CD14-positive monocyte (primary cell): Measurements from ENCODE around the gene MX2. TPM values are rescaled to one million over a fixed set of nuclear protein-coding genes. Genes with fewer than 3 reads are reported as not detected.
"Not testable (repeated sequence)": the region's sequence is repeated elsewhere in the genome, so short reads cannot be mapped to it uniquely, and the experiment has no call there.

Source experiments
- DNase-seq, 3 donors: peaks; one replicate each; pipeline ENCODE4 v3.0.0-alpha.2; 2011 to 2022
- H2AFZ ChIP-seq: 2 replicates; pipeline ENCODE4 v1.6.0; 2012; ENCODE audit warnings: mild to moderate bottlenecking, low read depth, low read length, inconsistent platforms; ENCODE audit not compliant: insufficient read depth, poor library complexity, severe bottlenecking
- H3K27ac ChIP-seq, 2 donors: 1 replicate in 1 of 2; 2 replicates in 1 of 2; pipeline ENCODE4 v1.5.1; 2012 to 2013; ENCODE audit warnings: low read length in 2 of 2, control low read depth in 1 of 2, inconsistent platforms in 1 of 2, low read depth in 1 of 2, mild to moderate bottlenecking in 1 of 2
- H3K27me3 ChIP-seq, 2 donors: one replicate each; pipeline versions ENCODE4 v1.6.0 to v1.6.1; 2011 to 2013; ENCODE audit warnings: low read length in 2 of 2; ENCODE audit not compliant: control insufficient read depth in 2 of 2, insufficient read depth in 2 of 2
- H3K36me3 ChIP-seq, 2 donors: replicated peaks in 1 of 2; 1 replicate in 1 of 2; 2 replicates in 1 of 2; pipeline versions ENCODE4 v1.5.1 to v1.6.1; 2012 to 2013; ENCODE audit warnings: low read length in 2 of 2, control low read depth in 1 of 2, inconsistent platforms in 1 of 2, mild to moderate bottlenecking in 1 of 2; ENCODE audit not compliant: insufficient read depth in 2 of 2, control insufficient read depth in 1 of 2
- H3K4me1 ChIP-seq, 2 donors: 1 replicate in 1 of 2; 2 replicates in 1 of 2; pipeline versions ENCODE4 v1.5.1 to v1.6.1; 2012 to 2013; ENCODE audit warnings: low read length in 2 of 2, control low read depth in 1 of 2, inconsistent platforms in 1 of 2, mild to moderate bottlenecking in 1 of 2, moderate library complexity in 1 of 2; ENCODE audit not compliant: insufficient read depth in 2 of 2, control insufficient read depth in 1 of 2
- H3K4me2 ChIP-seq: replicated peaks from 2 replicates; pipeline ENCODE3; 2012; ENCODE audit warnings: low read length, moderate library complexity, mild to moderate bottlenecking; ENCODE audit not compliant: poor library complexity, severe bottlenecking; ENCODE audit errors: extremely low read depth
- H3K4me3 ChIP-seq, 3 experiments: fragments of 200-600 bp in 1 of 3; sonication (generic) in 1 of 3; replicated peaks in 1 of 3; 1 replicate in 2 of 3; 2 replicates in 1 of 3; pipeline ENCODE4 v1.5.1; 2011 to 2013; ENCODE audit warnings: low read length in 3 of 3, mild to moderate bottlenecking in 3 of 3, control low read depth in 2 of 3, low read depth in 2 of 3, inconsistent platforms in 1 of 3, moderate library complexity in 1 of 3
- H3K79me2 ChIP-seq: 2 replicates; pipeline ENCODE4 v1.6.0; 2012; ENCODE audit warnings: mild to moderate bottlenecking, control low read depth, inconsistent platforms, low read length, moderate library complexity; ENCODE audit not compliant: insufficient read depth
- H3K9ac ChIP-seq: 2 replicates; pipeline ENCODE4 v1.6.0; 2017; ENCODE audit warnings: low read length, mild to moderate bottlenecking; ENCODE audit not compliant: insufficient read depth, poor library complexity, severe bottlenecking
- H3K9me3 ChIP-seq, 2 donors: replicated peaks in 1 of 2; 1 replicate in 1 of 2; 2 replicates in 1 of 2; pipeline versions ENCODE4 v1.5.1 to v1.6.1; 2012 to 2013; ENCODE audit warnings: low read length in 2 of 2, control low read depth in 1 of 2; ENCODE audit not compliant: control insufficient read depth in 1 of 2, insufficient read depth in 1 of 2
- H4K20me1 ChIP-seq: 2 replicates; pipeline ENCODE4 v1.6.0; 2012; ENCODE audit warnings: mild to moderate bottlenecking, low read length, control low read depth, moderate library complexity; ENCODE audit not compliant: insufficient read depth
- H3K27ac Mint-ChIP-seq, 7 donors: one replicate each; pipeline ENCODE4 v1.8.0; 2020; ENCODE audit warnings: mild to moderate bottlenecking in 7 of 7, mixed read lengths in 7 of 7, moderate library complexity in 6 of 7, inconsistent platforms in 2 of 7
- H3K27me3 Mint-ChIP-seq, 3 donors: one replicate each; pipeline ENCODE4 v1.8.0; 2021 to 2022; ENCODE audit warnings: low read depth in 3 of 3, mild to moderate bottlenecking in 3 of 3, mixed read lengths in 3 of 3, moderate library complexity in 3 of 3, inconsistent platforms in 1 of 3
- H3K36me3 Mint-ChIP-seq, 2 donors: one replicate each; pipeline ENCODE4 v1.8.0; 2020; ENCODE audit warnings: mixed read lengths in 2 of 2, inconsistent platforms in 1 of 2, mild to moderate bottlenecking in 1 of 2
- H3K4me1 Mint-ChIP-seq: one replicate; pipeline ENCODE4 v1.8.0; 2020; ENCODE audit warnings: mild to moderate bottlenecking, mixed read lengths
- H3K4me3 Mint-ChIP-seq, 2 donors: one replicate each; pipeline ENCODE4 v1.8.0; 2020; ENCODE audit warnings: mild to moderate bottlenecking in 2 of 2, mixed read lengths in 2 of 2, moderate library complexity in 1 of 2
- H3K9me3 Mint-ChIP-seq, 7 donors: one replicate each; pipeline ENCODE4 v1.8.0; 2020 to 2022; ENCODE audit warnings: mixed read lengths in 7 of 7, mild to moderate bottlenecking in 6 of 7, moderate library complexity in 6 of 7, inconsistent platforms in 2 of 7
- CTCF ChIP-seq: fragments of 200-600 bp; IDR thresholded peaks from one replicate; pipeline ENCODE4 v1.8.0; 2022; ENCODE audit warnings: antibody characterized with exemption, mild to moderate bottlenecking
- WGBS: methylation state at CpG from one replicate; pipeline ENCODE4 v1.1.5; 2013; ENCODE audit warnings: missing lambda C conversion rate; ENCODE audit not compliant: insufficient coverage; 5-methylcytosine and 5-hydroxymethylcytosine counted together
- intact Hi-C, 2 donors: fragments of 100-400 bp; cut with micrococcal nuclease; formaldehyde crosslinking; loops; one replicate each; pipeline versions ENCODE4 v1.15.0 to v1.15.1; 2023
- polyA plus RNA-seq, 3 donors: library from polyadenylated mRNA; depleted of rRNA in 1 of 3; unstranded in 2 of 3; stranded (reverse) in 1 of 3; fragments of 300-500 nt in 2 of 3; fragments of >200 nt in 1 of 3; fragmentation: Illumina TruSeq in 2 of 3; gene quantifications; 1 replicate in 2 of 3; 2 replicates in 1 of 3; pipeline ENCODE4 v1.2.3, GENCODE V29; 2012 to 2021

MX2 gene
- polyA plus RNA-seq, 3 donors: 43.1 to 79.4 (median 50.3) TPM

- Mint-ChIP-seq H3K27ac (peak overlapping the region in 4 of 7 donors; percentile 46 to 89 (median 82)), H3K4me3 (no peak overlapping the region), H3K36me3 (peaks cover 6 to 14% of the 10 kb centered on the region in 2 donors), H3K9me3 (peaks cover 0 to 3% (median 0%) of the 10 kb centered on the region in 7 donors), H3K27me3 (peaks cover 3 to 16% (median 10%) of the 10 kb centered on the region in 3 donors), H3K4me1 (peaks cover 73% of the 10 kb centered on the region)
- Histone ChIP-seq H3K9ac (no peak overlapping the region), H3K4me2 (no peak overlapping the region), H3K4me3 (no peak overlapping the region), H3K79me2 (no peaks in the 10 kb centered on the region), H3K9me3 (no peaks in the 10 kb centered on the region), H2AFZ (no peak overlapping the region), H4K20me1 (no peaks in the 10 kb centered on the region), H3K36me3 (no peaks in the 10 kb centered on the region), H3K27me3 (peaks cover 0 to 7% of the 10 kb centered on the region in 2 donors), H3K27ac (no peak overlapping the region), H3K4me1 (peaks cover 57 to 72% of the 10 kb centered on the region in 2 donors)
- TF ChIP-seq CTCF: no peak
- intact Hi-C loops: no loop called here
- WGBS: 94% methylated on average over 9 of the region's 19 CpGs
- no peak for DNase-seq
Observed at GRCh38 chr21:41422546-41423304, 60.9 kb downstream of the MX2 start.

DNA sequence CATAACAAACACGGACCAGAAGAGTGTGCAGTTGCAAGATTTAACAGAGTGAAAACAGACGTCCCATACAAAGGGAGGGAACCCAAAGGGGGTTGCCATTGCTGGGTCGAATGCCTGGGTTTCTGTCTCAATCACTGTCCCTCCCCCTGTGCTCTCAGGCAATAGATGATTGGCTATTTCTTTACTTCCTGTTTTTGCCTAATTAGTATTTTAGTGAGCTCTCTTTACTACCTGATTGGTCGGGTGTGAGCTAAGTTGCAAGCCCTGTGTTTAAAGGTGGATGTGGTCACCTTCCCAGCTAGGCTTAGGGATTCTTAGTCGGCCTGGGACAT, 61.4 kb downstream of the MX2 start:
- Mint-ChIP-seq H3K27me3 (peaks cover 3 to 20% (median 12%) of the 10 kb centered on the region in 3 donors), H3K4me1 (peaks cover 78% of the 10 kb centered on the region), H3K27ac (peak overlapping the region; percentile 80 to 90 (median 85)), H3K4me3 (peak overlapping the region; percentile 27 to 49), H3K36me3 (peaks cover 12 to 19% of the 10 kb centered on the region in 2 donors)
- H3K4me3 ChIP-seq, H3K79me2 ChIP-seq, intact Hi-C loops, H4K20me1 ChIP-seq, H3K27me3 ChIP-seq, H3K9me3 ChIP-seq, H3K9ac ChIP-seq, H3K36me3 ChIP-seq, H3K9me3 Mint-ChIP-seq: not testable (repeated sequence)
- WGBS: 100% methylated on average over 1 of the region's 5 CpGs
- Histone ChIP-seq H3K4me1 (peaks cover 55 to 70% of the 10 kb centered on the region in 2 donors), H2AFZ (peak overlapping the region; percentile 38), H3K27ac (peak overlapping the region in 1 of 2 donors; percentile 55), H3K4me2 (peak overlapping the region; percentile 28)
- DNase-seq: peak in 2 of 3 donors; percentile 32 to 38
